WTC11 (cell line): ENCODE measurements around the gene ARHGAP40.

ENCODE experiments used
- E2F1 ChIP-seq: sonication (generic); formaldehyde crosslinking; IDR thresholded peaks from 2 replicates; pipeline ENCODE4 v1.8.0; 2022; ENCODE audit warnings: mild to moderate bottlenecking, missing genetic modification reagents
- GABPB1 ChIP-seq: sonication (generic); formaldehyde crosslinking; IDR thresholded peaks from 2 replicates; pipeline ENCODE4 v1.8.1; 2023; ENCODE audit warnings: mild to moderate bottlenecking, missing genetic modification reagents
- USF2 ChIP-seq: sonication (generic); formaldehyde crosslinking; IDR thresholded peaks from 2 replicates; pipeline ENCODE4 v1.8.1; 2023; ENCODE audit warnings: mild to moderate bottlenecking, missing genetic modification reagents, moderate library complexity
- ZNF263 ChIP-seq: sonication (generic); formaldehyde crosslinking; IDR thresholded peaks from 2 replicates; pipeline ENCODE4 v1.8.1; 2022; ENCODE audit warnings: low read depth, mild to moderate bottlenecking, moderate library complexity, missing genetic modification reagents
- TF ChIP-seq, protein P1 (sequence below): sonication (generic); formaldehyde crosslinking; conservative IDR thresholded peaks from 2 replicates; pipeline ENCODE4 v1.8.1; 2022; ENCODE audit warnings: mild to moderate bottlenecking, missing genetic modification reagents

DNA sequence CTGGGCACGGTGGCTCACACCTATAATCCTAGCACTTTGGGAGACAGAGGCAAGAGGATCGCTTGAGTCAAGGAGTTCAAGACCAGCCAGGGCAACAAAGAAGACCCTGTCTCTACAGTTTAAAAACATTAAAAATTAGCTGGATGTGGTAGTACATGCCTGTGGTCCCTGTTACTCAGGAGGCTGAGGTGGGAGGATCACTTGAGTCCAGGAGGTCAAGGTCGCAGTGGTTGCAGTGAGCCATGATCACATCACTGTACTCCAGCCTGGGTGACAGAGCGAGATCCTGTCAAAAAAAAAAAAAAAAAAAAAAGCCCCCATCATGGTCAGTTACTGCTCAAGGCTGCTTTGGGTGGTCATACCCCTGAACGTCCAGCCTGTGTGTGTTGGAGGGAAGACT is 55.8 kb downstream of the ARHGAP40 start:
- TF ChIP-seq ZNF263 (no peak), GABPB1 (CRISPR knock-in tag) (no peak), E2F1 (no peak), USF2 (CRISPR knock-in tag) (no peak)
- TF ChIP-seq, protein P1, sequence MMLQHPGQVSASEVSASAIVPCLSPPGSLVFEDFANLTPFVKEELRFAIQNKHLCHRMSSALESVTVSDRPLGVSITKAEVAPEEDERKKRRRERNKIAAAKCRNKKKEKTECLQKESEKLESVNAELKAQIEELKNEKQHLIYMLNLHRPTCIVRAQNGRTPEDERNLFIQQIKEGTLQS (CRISPR knock-in tag), result no peak
